GM18498 (cell line): ENCODE measurements around the gene ARHGAP33.

Experiments used
- ATAC-seq: cut with Tn5 transposase; IDR thresholded peaks from one replicate; pipeline ENCODE4 v1.9.1; 2021; ENCODE audit warnings: mild to moderate bottlenecking, moderate library complexity; ENCODE audit not compliant: unreplicated experiment

Gene ARHGAP33

GRCh38 chr19:35777086-35777841, 1.9 kb downstream of the ARHGAP33 start:
- ATAC-seq = no peak

DNA sequence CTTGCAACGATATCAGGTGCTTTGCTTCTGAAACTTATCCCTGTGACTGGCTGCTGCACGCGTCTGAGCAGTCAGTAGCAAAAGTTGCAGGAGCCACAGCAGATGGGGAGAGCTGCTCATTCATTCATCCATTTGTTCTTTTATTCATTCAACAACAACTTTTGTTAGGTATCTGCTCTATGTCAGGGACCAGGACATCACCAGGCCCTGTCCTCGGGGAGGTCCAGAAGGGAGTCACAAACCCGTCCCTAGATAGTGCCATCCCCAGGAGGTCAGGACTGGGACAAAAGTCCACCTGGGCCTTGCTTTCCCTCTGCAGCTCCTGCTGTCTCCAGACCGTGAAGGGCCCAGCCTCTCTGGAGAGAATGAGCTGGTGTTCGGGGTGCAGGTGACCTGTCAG, 2.6 kb downstream of the ARHGAP33 start:
- no peak for ATAC-seq

- ATAC-seq = no peak
Measured at GRCh38 chr19:35779033-35779432, 3.7 kb downstream of the ARHGAP33 start.

DNA sequence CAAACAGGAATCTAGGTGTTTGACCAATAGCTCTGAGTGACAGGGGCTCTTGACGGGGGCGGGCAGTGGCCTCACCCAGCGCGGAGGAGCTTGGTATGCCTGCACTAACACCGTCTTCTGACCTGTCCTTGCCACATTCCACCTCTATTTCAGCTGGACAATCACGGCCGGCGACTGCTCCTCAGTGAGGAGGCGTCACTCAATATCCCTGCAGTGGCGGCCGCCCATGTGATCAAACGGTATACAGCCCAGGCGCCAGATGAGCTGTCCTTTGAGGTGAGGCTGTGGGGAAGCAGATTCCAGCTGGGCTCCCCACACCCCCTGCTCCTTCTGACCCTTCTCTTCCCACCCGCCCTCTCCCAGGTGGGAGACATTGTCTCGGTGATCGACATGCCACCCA, 4.7 kb downstream of the ARHGAP33 start:
- ATAC-seq = no peak

- ATAC-seq = no peak
Measured at GRCh38 chr19:35780717-35781116, 5.4 kb downstream of the ARHGAP33 start.

DNA sequence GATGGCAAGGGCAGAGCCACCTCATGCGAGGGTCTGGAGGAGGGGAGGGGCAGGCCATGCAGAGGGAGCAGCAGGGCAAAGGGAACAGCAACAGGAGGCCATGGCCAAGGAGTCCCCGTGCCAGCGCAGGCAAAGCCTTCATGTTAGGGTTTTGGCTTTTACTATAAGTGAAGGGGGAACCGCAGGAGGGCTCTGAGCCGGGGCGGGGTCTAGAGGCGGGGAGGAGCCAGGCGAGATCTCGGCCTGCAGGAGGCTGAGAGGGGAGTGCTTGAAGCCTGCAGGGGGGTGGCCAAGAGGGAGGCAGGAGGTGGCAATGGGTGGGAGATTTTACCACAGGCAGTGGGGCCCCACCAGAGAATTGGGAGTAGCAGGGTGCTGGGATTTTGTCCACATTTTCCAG, 6.3 kb downstream of the ARHGAP33 start:
- no peak for ATAC-seq

GRCh38 chr19:35782589-35782988, 7.2 kb downstream of the ARHGAP33 start:
- no peak for ATAC-seq

- ATAC-seq = no peak
Measured at GRCh38 chr19:35783469-35784434, 8.4 kb downstream of the ARHGAP33 start.

- ATAC-seq = no peak
Measured at GRCh38 chr19:35784503-35785338, 9.4 kb downstream of the ARHGAP33 start.

GRCh38 chr19:35785339-35785627, 9.9 kb downstream of the ARHGAP33 start:
- no peak for ATAC-seq

GRCh38 chr19:35786299-35787160, 11.2 kb downstream of the ARHGAP33 start:
- no peak for ATAC-seq

- no peak for ATAC-seq
Measured at GRCh38 chr19:35787227-35787799, 11.9 kb downstream of the ARHGAP33 start.

- no peak for ATAC-seq
Measured at GRCh38 chr19:35788205-35788960, 13.0 kb downstream of the ARHGAP33 start.

- ATAC-seq = no peak
Measured at GRCh38 chr19:35789195-35789977, 14.0 kb downstream of the ARHGAP33 start.

DNA sequence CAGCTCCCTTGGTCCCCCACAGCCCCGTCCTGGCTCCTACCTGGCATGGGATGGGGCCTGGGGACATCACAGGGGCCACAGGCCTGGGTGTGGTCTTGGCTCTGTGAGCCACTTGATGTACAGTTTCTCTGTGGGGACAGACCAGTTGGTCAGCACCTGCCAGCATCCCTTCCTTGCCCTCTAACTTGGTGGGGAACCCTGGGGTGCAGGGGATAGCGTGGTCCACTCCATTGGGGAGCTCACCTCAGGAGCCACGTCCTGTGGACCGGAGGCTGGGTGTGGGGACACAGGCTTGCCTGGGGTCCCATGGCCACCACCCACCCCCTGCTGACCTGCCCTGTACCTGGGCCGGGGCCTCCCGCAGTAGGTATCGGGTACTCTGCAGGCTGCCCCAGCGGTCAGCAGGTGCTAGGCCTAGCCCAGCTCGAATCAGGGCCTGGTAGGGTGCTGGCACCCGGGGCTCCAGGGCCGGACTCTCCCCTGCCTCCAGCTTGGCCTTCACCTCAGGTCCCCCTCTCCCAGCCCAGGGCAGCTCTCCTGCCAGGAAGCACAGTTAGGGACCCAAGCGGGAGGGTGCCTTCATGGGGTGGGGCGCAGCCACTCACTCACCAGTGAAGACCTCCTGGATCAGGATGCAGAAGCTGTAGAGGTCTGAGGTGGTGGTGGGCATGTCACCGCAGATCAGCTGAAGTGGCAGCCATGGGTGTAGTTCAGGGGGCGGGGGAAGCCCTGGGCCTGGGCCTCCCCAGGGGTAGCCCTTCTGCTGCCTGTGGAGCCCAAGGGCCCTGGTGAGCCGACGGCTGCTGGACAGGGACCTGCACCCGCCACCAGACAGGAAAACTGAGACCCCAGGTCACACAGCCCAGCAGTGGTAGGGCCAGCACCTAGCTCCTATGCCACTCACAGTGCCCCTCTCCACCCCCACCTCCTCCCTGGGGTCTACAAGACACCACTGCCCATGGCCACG, 14.9 kb downstream of the ARHGAP33 start:
- no peak for ATAC-seq

- no peak for ATAC-seq
Measured at GRCh38 chr19:35790981-35791813, 15.8 kb downstream of the ARHGAP33 start.
